Fibroblast of pulmonary artery (primary cell): ENCODE results near the gene AMPD3.

Experiments
- DNase-seq: peaks from one replicate; pipeline ENCODE4 v3.0.0-alpha.2; 2010; ENCODE audit warnings: low read depth
- H3K4me3 ChIP-seq: replicated peaks from 2 replicates; pipeline ENCODE4 v1.5.1; 2011; ENCODE audit warnings: low read depth, mild to moderate bottlenecking, control low read depth, low read length, moderate library complexity
- CTCF ChIP-seq: IDR thresholded peaks from 2 replicates; pipeline ENCODE4 v1.5.1; 2011; ENCODE audit warnings: mild to moderate bottlenecking, control low read depth, low read length, inconsistent platforms; ENCODE audit errors: missing control alignments

The AMPD3 gene

DNA sequence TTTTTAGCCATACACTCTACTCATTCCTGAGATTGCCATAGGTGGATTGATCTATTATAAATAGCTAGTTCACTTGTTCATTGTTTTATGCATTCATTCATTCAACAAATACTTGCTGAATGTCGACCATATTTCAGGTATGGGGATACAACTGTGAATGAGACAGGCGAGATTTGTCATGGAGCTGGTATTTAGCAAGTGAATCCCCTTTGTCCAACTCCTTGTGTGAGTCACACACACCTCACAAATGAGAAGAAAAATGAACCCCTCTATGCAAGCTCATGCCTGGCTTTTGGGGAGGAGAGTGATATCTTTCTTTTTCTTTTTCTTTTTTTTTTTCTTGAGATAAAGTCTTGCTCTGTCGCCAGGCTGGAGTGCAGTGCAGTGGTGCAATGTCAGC lies 1.8 kb upstream of the AMPD3 start:
- no peak for TF ChIP-seq CTCF
- DNase-seq, result no peak
- no peak overlapping the region for H3K4me3 ChIP-seq

DNA sequence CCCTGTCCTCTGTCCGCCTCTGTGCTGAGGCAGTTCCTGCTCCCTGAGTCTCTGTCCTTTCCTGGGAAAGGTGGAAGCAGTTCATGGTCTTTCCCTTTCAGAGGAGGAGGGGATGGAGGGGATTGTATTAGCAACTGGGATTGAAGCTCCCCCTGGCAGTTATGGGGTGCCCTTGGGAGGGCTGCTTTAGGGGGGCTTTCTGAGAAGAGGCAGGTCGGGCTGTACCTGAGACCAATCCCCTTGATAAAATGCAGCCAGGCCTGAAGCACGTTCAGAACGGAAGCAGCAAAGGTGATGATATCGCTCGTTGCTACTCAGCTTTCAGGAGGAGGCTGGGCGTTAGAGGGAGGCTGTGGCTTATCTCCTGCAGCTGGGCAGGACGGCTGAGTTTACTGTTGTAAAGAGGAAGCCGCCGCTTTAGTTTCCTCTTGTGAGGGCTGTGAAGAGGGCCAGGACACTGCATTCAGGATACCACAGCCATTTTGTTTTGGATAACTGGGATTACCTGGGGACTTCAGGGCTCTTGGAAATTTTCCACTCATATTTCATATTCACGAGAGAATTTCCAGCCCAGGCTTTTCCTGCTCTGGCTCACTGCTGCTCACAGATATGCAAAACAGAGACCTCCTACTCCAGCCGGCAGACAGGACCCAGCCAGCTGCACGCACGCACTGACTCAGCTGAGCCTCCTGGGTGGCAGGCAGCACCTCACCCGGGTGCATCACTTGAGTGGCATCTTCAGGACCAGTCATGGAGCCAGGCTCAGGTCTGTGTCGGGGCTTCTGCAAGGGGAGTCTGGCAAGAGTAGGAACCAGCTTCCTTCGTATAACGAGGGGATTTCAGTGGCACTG lies 798 bp downstream of the AMPD3 start:
- no peak for TF ChIP-seq CTCF
- peak; percentile 63 for DNase-seq
- H3K4me3 ChIP-seq, result peak overlapping the region; percentile 38

- no peak for DNase-seq
- H3K4me3 ChIP-seq, result peak overlapping the region; percentile 38
- TF ChIP-seq CTCF, result no peak
Observed at GRCh38 chr11:10456519-10456918, 1.5 kb downstream of the AMPD3 start.

DNA sequence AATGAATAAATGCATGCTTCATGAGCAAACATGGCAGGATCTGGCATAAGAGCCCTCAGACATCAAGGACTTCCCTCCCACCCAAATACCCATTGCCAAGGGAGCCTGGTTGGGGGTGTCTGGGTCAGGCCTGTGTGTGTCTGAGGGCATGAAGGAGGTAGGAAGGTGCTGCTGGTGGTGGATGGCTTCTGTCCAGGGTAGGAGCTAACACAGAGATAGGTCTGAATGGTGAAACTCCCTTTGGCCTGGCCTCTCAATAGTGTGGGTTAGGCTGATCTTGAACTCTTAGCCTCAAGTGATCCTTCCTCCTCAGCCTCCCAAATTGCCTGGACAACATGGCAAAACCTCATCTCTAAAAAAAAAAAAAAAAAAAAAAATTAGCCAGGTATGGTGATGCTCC lies 2.8 kb downstream of the AMPD3 start:
- no peak for TF ChIP-seq CTCF
- H3K4me3 ChIP-seq, result no peak overlapping the region

DNA sequence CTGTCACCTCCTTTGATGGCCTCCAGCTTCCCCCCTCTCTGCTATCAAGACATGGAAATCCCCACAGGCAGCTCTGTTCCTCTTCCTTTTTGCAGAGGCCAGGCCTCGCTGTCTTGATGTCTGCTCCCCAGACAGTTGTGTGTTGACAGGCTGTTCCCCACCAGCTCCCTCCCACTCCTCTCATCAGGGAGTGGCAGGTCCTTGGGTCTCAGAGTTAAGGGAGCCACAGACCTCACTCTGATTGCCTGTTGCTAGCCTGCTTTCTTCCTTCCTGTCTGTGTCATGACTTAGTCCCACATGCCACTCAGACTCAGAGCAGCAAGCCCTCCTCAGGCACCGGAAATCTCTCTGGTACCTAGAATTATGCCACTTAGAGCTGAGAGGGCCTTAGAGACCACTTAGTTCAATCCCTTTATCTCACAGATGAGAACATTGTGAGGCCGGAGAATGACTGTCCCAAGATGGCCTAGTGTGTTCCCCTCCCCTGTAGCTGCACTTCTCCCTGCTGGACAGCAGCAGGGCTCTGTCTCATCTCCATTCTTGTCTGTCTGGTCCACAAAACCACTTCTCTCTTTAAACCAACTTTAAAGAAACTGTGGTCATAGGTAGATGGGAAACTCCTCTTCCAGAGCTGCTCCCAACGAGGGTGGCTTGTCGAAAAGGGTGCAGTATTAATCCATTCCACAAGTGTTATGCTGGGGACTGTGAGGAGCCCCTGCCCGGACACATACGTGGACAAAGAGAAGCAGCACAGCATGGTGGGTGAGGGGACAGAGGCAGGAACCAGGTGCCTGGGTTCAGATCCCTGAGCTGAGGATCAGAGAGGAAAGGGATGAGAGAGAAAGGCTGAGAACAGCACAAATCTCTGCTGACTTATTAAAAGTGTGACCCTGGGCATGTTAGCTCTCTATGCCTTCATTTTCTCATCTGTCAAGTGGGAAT lies 4.2 kb downstream of the AMPD3 start:
- no peak for TF ChIP-seq CTCF
- peak; percentile 10 for DNase-seq
- no peak overlapping the region for H3K4me3 ChIP-seq

More for the DNA sequence above, 2.8 kb downstream of the AMPD3 start:
- DNase-seq, result no peak

DNA sequence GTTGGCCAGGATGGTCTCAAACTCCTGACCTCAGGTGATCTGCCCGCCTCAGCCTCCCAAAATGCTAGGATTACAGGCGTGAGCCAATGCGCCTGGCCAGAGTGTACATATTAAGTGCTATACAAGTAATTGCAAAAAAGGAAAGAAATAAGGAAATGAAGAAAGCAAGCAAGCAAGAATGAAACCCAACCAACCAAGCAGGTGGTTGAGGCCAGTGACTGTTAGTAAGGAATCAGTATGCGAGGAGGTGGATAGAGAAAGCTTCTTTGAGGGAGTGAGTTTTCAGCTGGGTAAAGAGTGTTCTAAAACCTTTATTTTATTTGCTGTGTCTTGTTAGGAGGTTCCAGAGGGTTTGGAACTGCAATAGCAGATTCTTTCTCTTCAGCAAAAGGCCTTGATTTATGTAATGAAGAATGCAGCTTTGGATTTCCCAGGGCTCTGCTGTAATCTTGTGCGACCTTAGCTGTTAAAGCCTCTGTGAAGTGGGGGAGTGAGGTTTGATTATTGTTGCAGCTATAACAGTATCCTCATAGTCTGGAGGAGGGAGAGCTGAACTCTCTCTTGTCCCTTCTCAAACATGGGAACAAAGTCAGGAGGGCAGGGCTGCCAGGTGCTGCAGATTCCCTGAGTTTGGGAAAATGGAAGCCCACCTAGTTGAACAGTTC lies 5.7 kb downstream of the AMPD3 start:
- no peak for TF ChIP-seq CTCF
- H3K4me3 ChIP-seq, result no peak overlapping the region
- DNase-seq, result no peak
